Measurements from ENCODE around the gene RPS21. TPM values are rescaled to one million over a fixed set of nuclear protein-coding genes. Genes with fewer than 3 reads are reported as not detected.

RPS21 gene
- total RNA-seq, 2 donors from 2014 or later, result 1,025 to 2,724 TPM

- peaks cover 12 to 20% of the 10 kb centered on the region in 2 donors for H3K4me1 ChIP-seq (ENCODE audit: control insufficient read depth in 1 of 2, low read depth in 2 of 2)
- H3K36me3 ChIP-seq, result no peaks in the 10 kb centered on the region
- H3K4me3 ChIP-seq, result peak overlapping the region; percentile 19
- H3K27me3 ChIP-seq (replicated peaks; ENCODE audit: insufficient read depth), result no peaks in the 10 kb centered on the region
- no peak overlapping the region for H3K27ac ChIP-seq
- DNase-seq (ENCODE audit: low spot score) (no peak), ATAC-seq (ENCODE audit: insufficient number of reproducible peaks, low FRiP score, low read depth) (no peak)
- no peaks in the 10 kb centered on the region for H3K9me3 ChIP-seq
- TF ChIP-seq CTCF (IDR thresholded peaks at IDR 0.05), result no peak
Observed at GRCh38 chr20:62409931-62410745, 23.2 kb downstream of the RPS21 start.

- Histone ChIP-seq H3K4me3 (no peak overlapping the region), H3K36me3 (no peaks in the 10 kb centered on the region), H3K27me3 (replicated peaks; ENCODE audit: insufficient read depth) (no peaks in the 10 kb centered on the region), H3K9me3 (no peaks in the 10 kb centered on the region), H3K4me1 (ENCODE audit: control insufficient read depth in 1 of 2, low read depth in 2 of 2) (peaks cover 7 to 13% of the 10 kb centered on the region in 2 donors), H3K27ac (no peak overlapping the region)
- no peak for DNase-seq (ENCODE audit: low spot score)
- ATAC-seq (ENCODE audit: insufficient number of reproducible peaks, low FRiP score, low read depth), result no peak
- TF ChIP-seq CTCF (IDR thresholded peaks at IDR 0.05), result no peak
Observed at GRCh38 chr20:62410746-62411478, 24.0 kb downstream of the RPS21 start.

GRCh38 chr20:62411479-62412193 is 24.7 kb downstream of the RPS21 start:
- Histone ChIP-seq H3K9me3 (no peaks in the 10 kb centered on the region), H3K36me3 (no peaks in the 10 kb centered on the region), H3K27me3 (replicated peaks; ENCODE audit: insufficient read depth) (no peaks in the 10 kb centered on the region), H3K4me3 (no peak overlapping the region), H3K4me1 (ENCODE audit: control insufficient read depth in 1 of 2, low read depth in 2 of 2) (peaks cover 0 to 5% of the 10 kb centered on the region in 2 donors), H3K27ac (no peak overlapping the region)
- no peak for TF ChIP-seq CTCF (IDR thresholded peaks at IDR 0.05)
- DNase-seq (ENCODE audit: low spot score), result no peak
- ATAC-seq (ENCODE audit: insufficient number of reproducible peaks, low FRiP score, low read depth), result no peak

- Histone ChIP-seq H3K36me3 (no peaks in the 10 kb centered on the region), H3K4me3 (no peak overlapping the region), H3K9me3 (no peaks in the 10 kb centered on the region), H3K4me1 (ENCODE audit: control insufficient read depth in 1 of 2, low read depth in 2 of 2) (peaks cover 0 to 3% of the 10 kb centered on the region in 2 donors), H3K27ac (no peak overlapping the region), H3K27me3 (replicated peaks; ENCODE audit: insufficient read depth) (no peaks in the 10 kb centered on the region)
- ATAC-seq (ENCODE audit: insufficient number of reproducible peaks, low FRiP score, low read depth) (no peak), DNase-seq (ENCODE audit: low spot score) (no peak)
- no peak for TF ChIP-seq CTCF (IDR thresholded peaks at IDR 0.05)
Observed at GRCh38 chr20:62412194-62413024, 25.5 kb downstream of the RPS21 start.

All from thoracic aorta (tissue), 2 donors.